ENCODE results near the gene VANGL1. TPM values are rescaled to one million over a fixed set of nuclear protein-coding genes. Genes with fewer than 3 reads are reported as not detected.

VANGL1 gene
- total and polyA plus RNA-seq, 9 donors, result 1.8 to 11.0 (median 8.8) TPM

GRCh38 chr1:115669002-115669673 lies 27.4 kb downstream of the VANGL1 start:
- TF ChIP-seq CTCF (IDR thresholded peaks at IDR 0.05), result no peak
- no peak for TF ChIP-seq POLR2A (IDR thresholded peaks at IDR 0.05)
- Histone ChIP-seq H3K27me3 (no peaks in the 10 kb centered on the region), H3K27ac (no peak overlapping the region), H3K4me1 (ENCODE audit: insufficient read depth) (no peaks in the 10 kb centered on the region), H3K4me3 (no peak overlapping the region), H3K36me3 (no peaks in the 10 kb centered on the region), H3K9me3 (no peaks in the 10 kb centered on the region)
- 94 to 95% (median 94%) methylated on average over 5 of the region's 5 CpGs for WGBS, 3 donors
- intact Hi-C loops (cut with DNase I), result no loop called here
- DNase-seq, result no peak

DNA sequence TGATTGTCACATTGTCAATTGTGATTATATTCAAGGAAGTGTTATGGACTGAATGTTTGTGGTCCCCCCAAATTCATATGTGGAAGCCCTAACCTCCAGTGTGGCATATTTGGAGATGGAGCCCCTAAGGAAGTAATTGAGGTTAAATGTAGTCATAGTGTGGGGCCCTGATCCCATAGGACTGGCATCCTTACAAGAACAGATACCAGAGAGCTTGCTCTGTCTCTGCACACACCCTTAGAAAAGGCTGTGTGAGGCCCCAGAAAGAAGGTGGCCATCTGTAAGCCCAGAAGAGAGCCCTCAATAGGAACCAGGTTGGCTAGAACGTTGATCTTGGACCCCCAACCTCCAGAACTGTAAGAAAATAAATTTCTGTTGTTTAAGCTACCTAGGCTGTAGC lies 28.1 kb downstream of the VANGL1 start:
- no peak overlapping the region for H3K4me3 ChIP-seq
- DNase-seq, result no peak
- no peak for TF ChIP-seq EP300 (IDR thresholded peaks at IDR 0.05)
- no peak for TF ChIP-seq CTCF (IDR thresholded peaks at IDR 0.05)
- no peak for TF ChIP-seq POLR2A (IDR thresholded peaks at IDR 0.05)
- H3K4me1 ChIP-seq (ENCODE audit: insufficient read depth), result no peaks in the 10 kb centered on the region
- 76 to 96% (median 92%) methylated on average over 1 of the region's 1 CpG for WGBS, 3 donors
- H3K9me3 ChIP-seq, result no peaks in the 10 kb centered on the region
- no peaks in the 10 kb centered on the region for H3K36me3 ChIP-seq
- H3K27me3 ChIP-seq, result no peaks in the 10 kb centered on the region
- no peak overlapping the region for H3K27ac ChIP-seq
- intact Hi-C loops (cut with DNase I), result no loop called here

- WGBS, 3 donors, result 86 to 88% (median 87%) methylated on average over 14 of the region's 14 CpGs
- no peaks in the 10 kb centered on the region for H3K9me3 ChIP-seq
- H3K4me3 ChIP-seq, result no peak overlapping the region
- intact Hi-C loops (cut with DNase I), result no loop called here
- no peaks in the 10 kb centered on the region for H3K4me1 ChIP-seq (ENCODE audit: insufficient read depth)
- H3K36me3 ChIP-seq, result no peaks in the 10 kb centered on the region
- H3K27ac ChIP-seq, result no peak overlapping the region
- DNase-seq, result no peak
- no peaks in the 10 kb centered on the region for H3K27me3 ChIP-seq
- TF ChIP-seq EP300 (IDR thresholded peaks at IDR 0.05) (no peak), CTCF (IDR thresholded peaks at IDR 0.05) (no peak), POLR2A (IDR thresholded peaks at IDR 0.05) (no peak)
Measured at GRCh38 chr1:115670476-115671175, 28.9 kb downstream of the VANGL1 start.

DNA sequence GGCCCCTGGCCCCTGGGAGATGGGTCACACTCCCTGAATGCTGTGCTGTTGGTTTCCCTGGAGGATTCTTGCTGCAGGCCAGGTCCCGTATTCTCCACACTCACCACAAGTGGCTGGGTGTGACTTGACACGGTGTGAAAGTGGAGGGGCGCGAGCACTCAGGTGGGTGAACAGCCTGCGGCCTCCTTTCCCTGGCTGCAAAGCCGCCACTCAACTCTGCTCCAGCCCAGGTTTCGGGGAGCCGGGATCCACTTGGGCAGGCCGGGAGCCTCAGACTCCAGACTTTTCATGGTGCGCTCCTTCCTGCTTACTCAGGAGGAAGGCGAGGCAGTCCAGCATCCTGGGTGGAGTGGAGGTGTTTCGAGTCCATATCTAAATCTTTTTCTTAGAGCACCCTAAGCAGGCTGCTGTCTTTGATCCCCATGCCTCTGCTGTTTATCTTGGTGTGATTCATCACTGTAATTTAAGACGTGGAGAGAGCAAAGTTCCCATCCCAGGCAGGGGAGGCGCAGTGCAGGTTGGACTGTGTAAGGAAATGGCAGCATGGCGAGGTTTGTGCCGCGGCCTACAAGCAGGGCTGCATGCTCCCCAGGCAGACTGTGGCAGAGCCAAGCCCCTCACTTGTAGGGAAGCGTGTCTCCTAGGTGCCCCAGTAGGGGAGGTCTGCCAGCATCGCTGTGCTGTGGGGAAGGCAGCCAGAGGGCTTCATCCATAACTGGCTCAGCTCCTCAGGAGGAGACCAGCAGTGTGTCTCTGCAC lies 29.6 kb downstream of the VANGL1 start:
- Histone ChIP-seq H3K27ac (no peak overlapping the region), H3K36me3 (no peaks in the 10 kb centered on the region), H3K4me3 (no peak overlapping the region), H3K9me3 (no peaks in the 10 kb centered on the region), H3K4me1 (ENCODE audit: insufficient read depth) (no peaks in the 10 kb centered on the region), H3K27me3 (no peaks in the 10 kb centered on the region)
- no peak for DNase-seq
- intact Hi-C loops (cut with DNase I), result no loop called here
- WGBS, 3 donors, result 74 to 85% (median 83%) methylated on average over 19 of the region's 19 CpGs
- no peak for TF ChIP-seq CTCF (IDR thresholded peaks at IDR 0.05)
- no peak for TF ChIP-seq EP300 (IDR thresholded peaks at IDR 0.05)
- no peak for TF ChIP-seq POLR2A (IDR thresholded peaks at IDR 0.05)
